ENCODE data around the gene COL6A1.

- TF ChIP-seq CTCF (IDR thresholded peaks at IDR 0.05) (no peak), ZNF416 (CRISPR knock-in tag; IDR thresholded peaks at IDR 0.05) (no peak), E2F5 (CRISPR knock-in tag; IDR thresholded peaks at IDR 0.05) (no peak), ELF4 (CRISPR knock-in tag; IDR thresholded peaks at IDR 0.05; ENCODE audit: low read depth) (no peak), NFYB (CRISPR knock-in tag; conservative IDR thresholded peaks at IDR 0.05; ENCODE audit: low read depth) (no peak), NR3C1 (CRISPR knock-in tag; conservative IDR thresholded peaks at IDR 0.05; ENCODE audit: low read depth) (no peak), MAX (CRISPR knock-in tag; IDR thresholded peaks at IDR 0.05) (no peak), JUN (CRISPR knock-in tag; IDR thresholded peaks at IDR 0.05) (no peak), OVOL2 (CRISPR knock-in tag; IDR thresholded peaks at IDR 0.05; ENCODE audit: borderline replicate concordance) (no peak)
These were observed 4.2 kb upstream of the COL6A1 start for GRCh38 chr21:45977396-45977795.
